ENCODE results near the gene COPS7A.
A peak's percentile ranks its signal among the peaks of the same experiment; 100 is the strongest.
"Not testable (repeated sequence)": the region's sequence is repeated elsewhere in the genome, so short reads cannot be mapped to it uniquely, and the experiment has no call there.

Gene COPS7A

GRCh38 chr12:6701078-6701768 lies 22.6 kb upstream of the COPS7A start:
- no peak for DNase-seq
- ATAC-seq, result no peak

GRCh38 chr12:6703631-6704030 lies 20.2 kb upstream of the COPS7A start:
- DNase-seq (no peak), ATAC-seq (peak; percentile 10)

GRCh38 chr12:6708351-6708750 lies 15.5 kb upstream of the COPS7A start:
- DNase-seq, ATAC-seq: not testable (repeated sequence)

GRCh38 chr12:6708960-6709394 lies 14.9 kb upstream of the COPS7A start:
- ATAC-seq (peak; percentile 40), DNase-seq (peak; percentile 27)

GRCh38 chr12:6716031-6716873 lies 7.6 kb upstream of the COPS7A start:
- DNase-seq, ATAC-seq: not testable (repeated sequence)

DNA sequence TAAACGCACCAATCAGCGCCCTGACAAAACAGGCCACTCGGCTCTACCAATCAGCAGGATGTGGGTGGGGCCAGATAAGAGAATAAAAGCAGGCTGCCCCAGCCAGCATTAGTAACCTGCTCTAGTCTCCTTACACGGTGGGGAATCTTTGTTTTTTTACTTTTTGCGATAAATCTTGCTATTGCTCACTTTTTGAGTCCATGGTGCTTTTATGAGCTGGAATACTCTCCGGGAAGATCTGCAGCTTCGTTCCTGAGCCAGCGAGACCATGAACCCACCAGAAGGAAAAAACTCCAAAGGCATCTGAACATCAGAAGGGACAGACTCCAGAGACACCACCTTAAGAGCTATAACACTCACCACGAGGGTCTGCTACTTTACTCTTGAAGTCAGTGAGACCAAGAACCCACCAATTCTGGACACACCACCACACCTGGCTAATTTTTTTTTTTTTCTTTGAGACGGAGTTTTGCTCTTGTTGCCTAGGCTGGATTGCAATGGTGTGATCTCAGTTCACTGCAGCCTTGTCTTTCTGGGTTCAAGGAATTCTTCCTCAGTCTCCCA lies 6.9 kb upstream of the COPS7A start:
- no peak for DNase-seq
- no peak for ATAC-seq

GRCh38 chr12:6722863-6723262 lies 983 bp upstream of the COPS7A start:
- ATAC-seq, result no peak
- DNase-seq, result no peak

DNA sequence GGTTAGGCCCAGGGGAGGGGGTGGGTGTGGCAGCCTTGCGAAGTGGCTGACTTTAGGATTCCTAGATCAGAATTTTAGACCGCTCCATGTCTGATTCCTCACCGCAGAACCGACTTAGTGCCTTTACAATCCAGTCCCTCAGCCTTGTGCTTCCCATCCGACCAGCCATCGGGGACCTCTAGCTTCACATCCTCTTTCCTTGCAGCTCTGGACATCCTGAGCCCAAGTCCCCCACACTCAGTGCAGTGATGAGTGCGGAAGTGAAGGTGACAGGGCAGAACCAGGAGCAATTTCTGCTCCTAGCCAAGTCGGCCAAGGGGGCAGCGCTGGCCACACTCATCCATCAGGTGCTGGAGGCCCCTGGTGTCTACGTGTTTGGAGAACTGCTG lies 557 bp downstream of the COPS7A start:
- DNase-seq, result peak; percentile 42

GRCh38 chr12:6725350-6725749 lies 1.5 kb downstream of the COPS7A start:
- no peak for DNase-seq
- no peak for ATAC-seq

More for the DNA sequence above, 557 bp downstream of the COPS7A start:
- peak; percentile 14 for ATAC-seq

GRCh38 chr12:6729186-6729585 lies 5.3 kb downstream of the COPS7A start:
- DNase-seq (no peak), ATAC-seq (no peak)

- ATAC-seq (no peak), DNase-seq (no peak)
These were observed 6.3 kb downstream of the COPS7A start for GRCh38 chr12:6730169-6730568.

DNA sequence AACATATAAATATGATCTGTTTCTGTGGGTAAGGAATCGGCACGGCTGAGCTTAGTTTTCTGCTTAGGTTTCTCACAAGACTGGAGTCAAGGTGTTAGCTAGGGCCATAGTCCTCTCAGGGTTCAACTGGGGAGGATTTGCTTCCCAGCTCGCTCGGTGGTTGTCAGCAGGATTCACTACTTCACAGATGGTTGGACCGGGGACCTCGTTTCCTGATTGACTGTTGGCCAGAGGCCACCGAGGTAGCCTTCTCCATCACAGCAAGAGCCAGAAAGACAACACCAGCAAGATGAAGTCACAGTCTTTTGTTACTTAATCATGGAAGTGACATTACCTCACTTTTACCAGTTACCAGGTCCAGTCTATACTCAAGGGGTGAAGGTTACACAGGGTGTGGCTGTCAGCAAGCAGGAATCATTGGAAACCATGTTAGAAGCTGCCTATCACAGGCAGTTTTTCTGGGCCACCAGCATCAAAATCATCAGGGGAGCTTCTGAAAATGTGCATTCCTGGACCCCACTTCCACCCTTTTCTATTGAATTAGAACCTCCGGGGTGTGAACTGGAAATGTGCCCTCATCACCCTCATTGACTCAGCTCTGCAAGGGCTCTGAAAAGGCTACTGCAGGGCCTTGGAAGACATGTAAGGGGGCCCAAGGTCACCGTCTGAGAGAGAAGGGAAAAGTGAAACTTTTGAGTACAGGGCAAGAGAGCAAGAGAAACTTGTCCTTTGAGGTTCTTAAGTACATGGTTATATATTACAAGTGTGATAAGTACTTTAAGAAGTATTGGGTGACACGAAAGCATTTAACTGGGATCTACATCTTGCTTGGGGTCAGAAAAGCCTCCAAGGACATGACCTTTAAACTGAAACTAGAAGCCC lies 10.9 kb downstream of the COPS7A start:
- ATAC-seq (no peak), DNase-seq (no peak)

GRCh38 chr12:6735448-6736191 lies 11.8 kb downstream of the COPS7A start:
- DNase-seq (peak; percentile 49), ATAC-seq (no peak)

GRCh38 chr12:6736754-6737153 lies 12.9 kb downstream of the COPS7A start:
- ATAC-seq, result no peak
- no peak for DNase-seq

DNA sequence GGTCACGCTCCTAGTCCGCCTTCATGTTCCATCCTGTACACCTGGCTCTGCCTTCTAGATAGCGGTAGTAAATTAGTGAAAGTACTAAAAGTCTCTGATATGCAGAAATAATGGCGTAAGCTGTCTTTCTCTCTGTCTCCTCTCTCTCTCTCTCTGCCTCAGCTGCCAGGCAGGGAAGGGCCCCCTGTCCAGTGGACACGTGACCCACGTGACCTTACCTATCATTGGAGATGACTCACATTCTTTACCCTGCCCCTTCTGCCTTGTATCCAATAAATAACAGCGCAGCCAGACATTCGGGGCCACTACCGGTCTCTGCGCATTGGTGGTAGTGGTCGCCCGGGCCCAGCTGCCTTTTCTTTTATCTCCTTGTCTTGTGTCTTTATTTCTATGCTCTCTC lies 18.2 kb downstream of the COPS7A start:
- DNase-seq, ATAC-seq: not testable (repeated sequence)

DNA sequence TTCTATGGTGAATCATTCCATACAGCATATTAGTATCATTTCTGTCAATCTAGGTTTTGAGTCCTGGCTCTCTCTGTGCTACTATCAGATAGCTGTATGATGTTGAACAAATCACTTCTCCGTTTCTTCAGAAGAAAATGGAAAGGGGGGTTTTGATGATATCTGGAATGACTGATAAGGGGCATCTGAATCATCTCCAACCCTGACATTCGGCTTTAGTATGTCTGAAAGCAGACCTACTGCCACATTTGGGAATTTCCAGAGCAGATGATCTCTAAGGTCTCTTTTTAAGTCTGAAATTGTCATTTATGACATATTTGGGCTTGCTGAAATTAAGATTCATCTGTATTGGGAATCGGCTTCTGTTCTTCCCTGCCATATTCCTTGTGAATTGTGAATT lies 19.0 kb downstream of the COPS7A start:
- ATAC-seq (peak; percentile 85), DNase-seq (no peak)

DNA sequence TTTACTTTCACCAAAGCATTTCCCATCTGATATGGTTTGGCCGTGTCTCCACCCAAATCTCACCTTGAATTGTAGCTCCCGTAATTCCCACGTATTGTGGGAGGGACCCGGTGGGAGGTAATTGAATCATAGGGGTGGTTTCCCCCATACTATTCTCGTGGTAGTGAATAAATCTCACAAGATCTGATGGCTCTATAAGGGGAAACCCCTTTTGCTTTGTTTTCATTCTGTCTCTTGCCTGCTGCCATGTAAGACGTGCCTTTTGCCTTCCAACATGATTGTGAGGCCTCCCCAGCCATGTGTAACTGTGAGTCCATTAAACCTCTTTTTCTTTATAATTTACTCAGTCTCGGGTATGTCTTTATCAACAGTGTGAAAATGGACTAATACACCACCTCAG lies 19.5 kb downstream of the COPS7A start:
- ATAC-seq (peak; percentile 16), DNase-seq (peak; percentile 25)

- ATAC-seq (peak; percentile 38), DNase-seq (no peak)
These were observed 22.1 kb downstream of the COPS7A start for GRCh38 chr12:6745741-6746525.

GRCh38 chr12:6747216-6747615 lies 23.4 kb downstream of the COPS7A start:
- no peak for DNase-seq
- no peak for ATAC-seq

DNA sequence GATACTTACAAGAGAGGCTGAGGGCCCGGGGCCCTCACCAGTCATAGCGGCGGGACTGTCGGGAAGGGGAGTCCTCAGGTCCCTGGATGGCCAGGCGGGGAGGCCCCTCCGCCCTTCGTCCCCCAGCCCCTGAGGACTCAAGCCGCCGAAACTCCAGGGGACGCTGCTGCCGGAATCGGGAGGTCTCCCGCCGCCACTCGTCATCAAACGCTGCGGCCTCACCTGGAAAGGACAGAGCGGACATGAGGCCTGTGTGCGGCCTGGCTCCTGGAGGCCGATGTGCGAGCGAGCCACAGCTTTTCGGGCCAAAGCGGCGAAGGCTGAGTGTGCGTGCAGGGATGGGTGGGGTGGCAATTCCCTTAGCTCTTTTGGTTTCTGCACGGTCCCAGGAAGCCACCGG lies 24.9 kb downstream of the COPS7A start:
- ATAC-seq, result no peak
- DNase-seq, result no peak

DNA sequence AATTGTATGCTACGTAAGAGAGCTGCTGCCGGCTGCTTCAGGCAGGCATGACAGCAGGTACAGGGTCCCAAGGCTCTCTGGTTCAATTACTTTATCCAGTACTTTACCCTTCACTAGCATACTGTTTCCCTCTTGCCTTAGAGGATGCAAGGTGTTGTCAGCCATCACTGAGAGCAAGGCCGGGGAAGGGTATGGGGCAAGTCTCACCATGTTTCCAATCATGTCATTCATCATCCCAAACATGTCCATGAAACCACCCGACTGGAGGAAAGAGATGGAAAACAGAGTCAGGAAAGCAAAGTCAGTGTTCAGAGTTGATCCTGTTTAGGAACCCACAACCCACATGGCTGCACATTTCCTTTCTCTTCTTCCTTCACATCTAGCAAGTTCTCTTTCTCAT lies 26.7 kb downstream of the COPS7A start:
- DNase-seq, result no peak

More for the DNA sequence above, 26.7 kb downstream of the COPS7A start:
- ATAC-seq, result no peak

Data from stimulated activated naive CD8-positive, alpha-beta T cell treated with anti-CD3 and anti-CD28 coated beads, Interleukin-15, Interleukin-2, amounts not matched to agents 100 U/mL and 50 U/mL, for 24 hours (primary cell).